MM.1S (cell line): Measurements from ENCODE around the gene BICC1.

ENCODE experiments used
- DNase-seq: peaks from one replicate; pipeline ENCODE4 v3.0.0-alpha.2; 2015
- H2AFZ ChIP-seq: fragments of 300-600 bp; sonication (generic); 2 replicates; pipeline ENCODE4 v1.6.0; 2016; ENCODE audit warnings: antibody characterized with exemption, low read length
- H3F3A ChIP-seq: fragments of 300-600 bp; sonication (generic); 2 replicates; pipeline ENCODE4 v1.6.1; 2016; ENCODE audit warnings: mild to moderate bottlenecking, antibody characterized with exemption, low read length, moderate library complexity, mixed read lengths; ENCODE audit not compliant: insufficient read depth
- H3K27ac ChIP-seq: fragments of 300-600 bp; sonication (generic); 2 replicates; pipeline ENCODE4 v1.5.1; 2016; ENCODE audit warnings: mild to moderate bottlenecking, low read length
- H3K27me3 ChIP-seq: fragments of 300-600 bp; sonication (generic); replicated peaks from 2 replicates; pipeline ENCODE4 v1.6.0; 2016; ENCODE audit warnings: low read length; ENCODE audit not compliant: insufficient read depth
- H3K36me3 ChIP-seq: fragments of 300-600 bp; sonication (generic); replicated peaks from 2 replicates; pipeline ENCODE4 v1.6.1; 2016; ENCODE audit warnings: mild to moderate bottlenecking, low read length, mixed read lengths; ENCODE audit not compliant: insufficient read depth
- H3K4me1 ChIP-seq: fragments of 300-600 bp; sonication (generic); 2 replicates; pipeline ENCODE4 v1.6.1; 2016; ENCODE audit warnings: low read length, mixed read lengths
- H3K4me2 ChIP-seq: fragments of 300-600 bp; sonication (generic); 2 replicates; pipeline ENCODE4 v1.6.0; 2016; ENCODE audit warnings: low read depth, low read length
- H3K4me3 ChIP-seq: fragments of 300-600 bp; sonication (generic); 2 replicates; pipeline ENCODE4 v1.5.1; 2016; ENCODE audit warnings: low read length, mixed read lengths
- H3K79me2 ChIP-seq: fragments of 300-600 bp; sonication (generic); 2 replicates; pipeline ENCODE4 v1.6.1; 2016; ENCODE audit warnings: mixed run types, low read length, mixed read lengths
- H3K9ac ChIP-seq: fragments of 300-600 bp; sonication (generic); 2 replicates; pipeline ENCODE4 v1.6.1; 2016; ENCODE audit warnings: low read length, mixed read lengths
- H3K9me2 ChIP-seq: fragments of 300-600 bp; sonication (generic); replicated peaks from 2 replicates; pipeline ENCODE4 v1.6.1; 2016; ENCODE audit warnings: mild to moderate bottlenecking, low read length, mixed read lengths; ENCODE audit not compliant: insufficient read depth
- H3K9me3 ChIP-seq: fragments of 300-600 bp; sonication (generic); replicated peaks from 2 replicates; pipeline ENCODE4 v1.6.1; 2016; ENCODE audit warnings: mild to moderate bottlenecking, low read length, mixed read lengths; ENCODE audit not compliant: insufficient read depth
- H4K20me1 ChIP-seq: fragments of 300-600 bp; sonication (generic); 2 replicates; pipeline ENCODE4 v1.6.1; 2016; ENCODE audit warnings: mild to moderate bottlenecking, low read length, moderate library complexity, mixed read lengths; ENCODE audit not compliant: insufficient read depth
- CTCF ChIP-seq: fragments of 300-600 bp; sonication (generic); IDR thresholded peaks from 2 replicates; pipeline ENCODE4 v1.5.1; 2016; ENCODE audit warnings: antibody characterized with exemption, low read length, mixed read lengths
- EZH2 ChIP-seq: fragments of 300-600 bp; sonication (generic); optimal IDR thresholded peaks from 2 replicates; pipeline ENCODE3; 2017; ENCODE audit warnings: low read depth, mild to moderate bottlenecking, antibody characterized with exemption, low read length, mixed read lengths
- EZH2phosphoT487 ChIP-seq: fragments of 300-600 bp; sonication (generic); IDR thresholded peaks from 2 replicates; pipeline ENCODE4 v1.6.1; 2018; ENCODE audit warnings: antibody characterized with exemption, low read length

The BICC1 gene

GRCh38 chr10:58529077-58529728 lies 16.5 kb downstream of the BICC1 start:
- no peaks in the 10 kb centered on the region for H3K9me2 ChIP-seq
- H3K4me2 ChIP-seq, result no peak overlapping the region
- no peaks in the 10 kb centered on the region for H3F3A ChIP-seq
- DNase-seq, result no peak
- no peaks in the 10 kb centered on the region for H3K27me3 ChIP-seq
- 0 out of 2 replicates have a peak, but pooled peaks cover 3% of the 10 kb centered on the region for H3K4me1 ChIP-seq
- H2AFZ ChIP-seq, result no peak overlapping the region
- H3K4me3 ChIP-seq, result no peak overlapping the region
- no peaks in the 10 kb centered on the region for H3K9me3 ChIP-seq
- H3K27ac ChIP-seq, result no peak overlapping the region
- H3K9ac ChIP-seq, result no peak overlapping the region
- no peaks in the 10 kb centered on the region for H3K79me2 ChIP-seq
- no peaks in the 10 kb centered on the region for H4K20me1 ChIP-seq
- no peaks in the 10 kb centered on the region for H3K36me3 ChIP-seq
- TF ChIP-seq EZH2, result no peak
- no peak for TF ChIP-seq CTCF
- TF ChIP-seq EZH2phosphoT487, result no peak

- Histone ChIP-seq H3K9me2 (no peaks in the 10 kb centered on the region), H3K79me2 (no peaks in the 10 kb centered on the region), H3F3A (no peaks in the 10 kb centered on the region), H3K9me3 (0 out of 2 replicates have a peak, but pooled peaks cover under 1% of the 10 kb centered on the region), H3K36me3 (no peaks in the 10 kb centered on the region), H3K4me2 (0 out of 2 replicates have a peak overlapping the region, but pooled peaks have one; percentile 25), H3K9ac (no peak overlapping the region), H2AFZ (peak overlapping the region; percentile 52; the same call in 1 of the 2 replicates), H3K4me3 (no peak overlapping the region), H4K20me1 (no peaks in the 10 kb centered on the region), H3K4me1 (0 out of 2 replicates have a peak, but pooled peaks cover 3% of the 10 kb centered on the region), H3K27ac (no peak overlapping the region), H3K27me3 (no peaks in the 10 kb centered on the region)
- TF ChIP-seq CTCF (peak; percentile 78), EZH2phosphoT487 (no peak)
- peak; percentile 72 for DNase-seq
Measured at GRCh38 chr10:58531084-58531695, 18.5 kb downstream of the BICC1 start.

GRCh38 chr10:58535311-58535710 lies 22.6 kb downstream of the BICC1 start:
- Histone ChIP-seq H3K27me3 (no peaks in the 10 kb centered on the region), H3K4me2 (no peak overlapping the region), H3K9me2 (no peaks in the 10 kb centered on the region), H3K27ac (no peak overlapping the region), H3F3A (no peaks in the 10 kb centered on the region), H3K4me1 (0 out of 2 replicates have a peak, but pooled peaks cover 3% of the 10 kb centered on the region), H3K36me3 (no peaks in the 10 kb centered on the region), H3K79me2 (no peaks in the 10 kb centered on the region), H3K9me3 (0 out of 2 replicates have a peak, but pooled peaks cover 3% of the 10 kb centered on the region), H2AFZ (no peak overlapping the region), H3K4me3 (no peak overlapping the region), H4K20me1 (no peaks in the 10 kb centered on the region), H3K9ac (no peak overlapping the region)
- DNase-seq, result no peak
- no peak for TF ChIP-seq EZH2phosphoT487
- TF ChIP-seq EZH2, result no peak
- TF ChIP-seq CTCF, result no peak
